HEK293T (cell line): ENCODE results near the gene HSPA9.

Source experiments
- CTCF ChIA-PET: fragments of 350-600 bp; formaldehyde crosslinking; extraction: SDS; loops from one replicate; lab custom pipeline; 2021; ENCODE audit warnings: antibody characterized with exemption, inconsistent platforms; lab: Yijun Ruan, JAX
- POLR2A ChIA-PET: fragments of 350-600 bp; formaldehyde crosslinking; extraction: SDS; loops from one replicate; lab custom pipeline; 2020; ENCODE audit warnings: antibody characterized with exemption, inconsistent platforms; lab: Yijun Ruan, JAX
- DNase-seq: peaks from one replicate; pipeline ENCODE4 v3.0.0; 2012; ENCODE audit warnings: mixed read lengths; ENCODE audit errors: extremely low spot score
- ARNT ChIP-seq: fragments of 450-650 bp; IDR thresholded peaks from 2 replicates; pipeline ENCODE4 v1.6.1; 2017; ENCODE audit warnings: mild to moderate bottlenecking
- BHLHE40 ChIP-seq: fragments of 450-650 bp; IDR thresholded peaks from 2 replicates; pipeline ENCODE4 v1.6.1; 2016; ENCODE audit warnings: mild to moderate bottlenecking, moderate library complexity, borderline replicate concordance
- CTBP1 ChIP-seq: fragments of 450-650 bp; IDR thresholded peaks from 2 replicates; pipeline ENCODE4 v1.6.1; 2016; ENCODE audit warnings: borderline replicate concordance
- ELF4 ChIP-seq: fragments of 450-650 bp; IDR thresholded peaks from 2 replicates; pipeline ENCODE4 v1.6.1; 2017; ENCODE audit warnings: antibody characterized with exemption
- FOXA1 ChIP-seq: fragments of 450-650 bp; IDR thresholded peaks from 2 replicates; pipeline ENCODE4 v1.6.1; 2016; ENCODE audit warnings: mild to moderate bottlenecking
- FOXK2 ChIP-seq: fragments of 450-650 bp; IDR thresholded peaks from 2 replicates; pipeline ENCODE4 v1.6.1; 2016; ENCODE audit warnings: mild to moderate bottlenecking
- FOXM1 ChIP-seq: fragments of 450-650 bp; IDR thresholded peaks from 2 replicates; pipeline ENCODE4 v1.6.1; 2017; ENCODE audit warnings: mild to moderate bottlenecking, borderline replicate concordance
- HDGF ChIP-seq: fragments of 450-650 bp; IDR thresholded peaks from 2 replicates; pipeline ENCODE4 v1.6.1; 2017; ENCODE audit warnings: antibody characterized with exemption, borderline replicate concordance
- L3MBTL2 ChIP-seq: fragments of 450-650 bp; conservative IDR thresholded peaks from 2 replicates; pipeline ENCODE4 v1.6.1; 2016; ENCODE audit warnings: mild to moderate bottlenecking
- LEF1 ChIP-seq: fragments of 450-650 bp; IDR thresholded peaks from 2 replicates; pipeline ENCODE4 v1.6.1; 2017; ENCODE audit warnings: mild to moderate bottlenecking, borderline replicate concordance
- NFRKB ChIP-seq: fragments of 450-650 bp; IDR thresholded peaks from 2 replicates; pipeline ENCODE4 v1.6.1; 2016; ENCODE audit warnings: mild to moderate bottlenecking, moderate library complexity
- PKNOX1 ChIP-seq: fragments of 450-650 bp; IDR thresholded peaks from 2 replicates; pipeline ENCODE4 v1.6.1; 2016
- SP1 ChIP-seq: fragments of 450-650 bp; IDR thresholded peaks from 2 replicates; pipeline ENCODE4 v1.6.1; 2017
- SUZ12 ChIP-seq: fragments of 450-650 bp; IDR thresholded peaks from 2 replicates; pipeline ENCODE4 v1.6.1; 2016; ENCODE audit warnings: mild to moderate bottlenecking
- TARDBP ChIP-seq: fragments of 450-650 bp; IDR thresholded peaks from 2 replicates; pipeline ENCODE4 v1.6.1; 2016
- ZNF384 ChIP-seq: fragments of 450-650 bp; IDR thresholded peaks from 2 replicates; pipeline ENCODE4 v1.6.1; 2016

The HSPA9 gene

GRCh38 chr5:138542956-138543729, 32.1 kb downstream of the HSPA9 start, which contains the start of gene ETF1:
ETF1 (minus strand) TSS chr5:138543236; CDS start chr5:138542918, 318 bp downstream.
- DNase-seq, result peak; percentile 96
- no peak for TF ChIP-seq BHLHE40
- no peak for TF ChIP-seq TARDBP
- no peak for TF ChIP-seq ARNT
- no peak; the same call in 1 of the 2 replicates for TF ChIP-seq FOXM1
- TF ChIP-seq FOXK2, result no peak
- TF ChIP-seq ELF4, result peak; percentile 72
- no peak for TF ChIP-seq SP1
- 0 out of 2 replicates have a peak, but pooled peaks have one; percentile 49 for TF ChIP-seq L3MBTL2
- TF ChIP-seq NFRKB, result no peak
- no peak for TF ChIP-seq ZNF384
- TF ChIP-seq CTBP1, result no peak
- TF ChIP-seq PKNOX1, result no peak
- ChIA-PET CTCF (no interaction called here), POLR2A (interaction anchor here (0.7 to 3.1 kb wide), 26 partner anchors 9 to 330 kb away, joined by 3 to 34 read pairs (median 4); partner anchors contain the start of genes EGR1, FAM53C, HSPA9 and REEP2)

- ChIA-PET POLR2A (interaction anchor here (0.8 to 3.1 kb wide), 19 partner anchors 8 to 329 kb away, joined by 3 to 34 read pairs (median 4); partner anchors contain the start of genes EGR1 and HSPA9), CTCF (no interaction called here)
- DNase-seq, result peak; percentile 18
- TF ChIP-seq FOXA1 (no peak), ARNT (no peak), HDGF (no peak), FOXM1 (no peak), CTBP1 (no peak), NFRKB (no peak), LEF1 (no peak), ELF4 (no peak)
Observed at GRCh38 chr5:138542180-138542955, 32.8 kb downstream of the HSPA9 start.

- no peak for TF ChIP-seq FOXK2
- TF ChIP-seq CTBP1, result no peak
- no peak for TF ChIP-seq ARNT
- TF ChIP-seq FOXM1, result no peak
- no peak for TF ChIP-seq HDGF
- no peak for TF ChIP-seq SP1
- no peak for DNase-seq
- POLR2A ChIA-PET, result interaction anchor here (3.0 kb wide), 1 partner anchor 11 kb away, joined by 34 read pairs; no protein-coding TSS in a partner anchor
Observed at GRCh38 chr5:138541511-138542179, 33.6 kb downstream of the HSPA9 start.

GRCh38 chr5:138539791-138540190, 35.4 kb downstream of the HSPA9 start:
- no peak for TF ChIP-seq TARDBP
- TF ChIP-seq FOXA1, result no peak
- TF ChIP-seq L3MBTL2, result no peak
- no peak for DNase-seq
- ChIA-PET POLR2A (no interaction called here), CTCF (interaction anchor here (0.8 kb wide), 1 partner anchor 36 kb away, joined by 3 read pairs; no protein-coding TSS in a partner anchor)

More at GRCh38 chr5:138541511-138542179, 33.6 kb downstream of the HSPA9 start:
- CTCF ChIA-PET, result no interaction called here

- ChIA-PET CTCF (no interaction called here), POLR2A (no interaction called here)
- TF ChIP-seq FOXM1 (no peak), SP1 (no peak), ARNT (no peak)
- DNase-seq, result no peak
Observed at GRCh38 chr5:138538943-138539627, 36.1 kb downstream of the HSPA9 start.

GRCh38 chr5:138536665-138537315, 38.4 kb downstream of the HSPA9 start:
- TF ChIP-seq SP1 (no peak), HDGF (no peak), NFRKB (no peak), ARNT (no peak), L3MBTL2 (no peak), CTBP1 (no peak), FOXK2 (no peak), ELF4 (no peak), FOXM1 (no peak), SUZ12 (no peak), FOXA1 (no peak), LEF1 (no peak), BHLHE40 (no peak), TARDBP (no peak), PKNOX1 (no peak), ZNF384 (no peak)
- DNase-seq, result peak; percentile 38
- POLR2A ChIA-PET, result no interaction called here
- CTCF ChIA-PET, result interaction anchor here (1.6 kb wide), 1 partner anchor 33 kb away, joined by 4 read pairs; no protein-coding TSS in a partner anchor
